Stimulated activated CD8-positive, alpha-beta memory T cell treated with anti-CD3 and anti-CD28 coated beads, Interleukin-7, amount 100 ng/mL, for 48 hours (primary cell): ENCODE data around the gene SUGCT.

ENCODE experiments used
- DNase-seq, 2 donors: peaks; one replicate each; pipeline ENCODE4 v3.0.0-alpha.2; 2020; ENCODE audit warnings: low read depth in 1 of 2; ENCODE audit errors: extremely low read depth in 1 of 2

The SUGCT gene

DNA sequence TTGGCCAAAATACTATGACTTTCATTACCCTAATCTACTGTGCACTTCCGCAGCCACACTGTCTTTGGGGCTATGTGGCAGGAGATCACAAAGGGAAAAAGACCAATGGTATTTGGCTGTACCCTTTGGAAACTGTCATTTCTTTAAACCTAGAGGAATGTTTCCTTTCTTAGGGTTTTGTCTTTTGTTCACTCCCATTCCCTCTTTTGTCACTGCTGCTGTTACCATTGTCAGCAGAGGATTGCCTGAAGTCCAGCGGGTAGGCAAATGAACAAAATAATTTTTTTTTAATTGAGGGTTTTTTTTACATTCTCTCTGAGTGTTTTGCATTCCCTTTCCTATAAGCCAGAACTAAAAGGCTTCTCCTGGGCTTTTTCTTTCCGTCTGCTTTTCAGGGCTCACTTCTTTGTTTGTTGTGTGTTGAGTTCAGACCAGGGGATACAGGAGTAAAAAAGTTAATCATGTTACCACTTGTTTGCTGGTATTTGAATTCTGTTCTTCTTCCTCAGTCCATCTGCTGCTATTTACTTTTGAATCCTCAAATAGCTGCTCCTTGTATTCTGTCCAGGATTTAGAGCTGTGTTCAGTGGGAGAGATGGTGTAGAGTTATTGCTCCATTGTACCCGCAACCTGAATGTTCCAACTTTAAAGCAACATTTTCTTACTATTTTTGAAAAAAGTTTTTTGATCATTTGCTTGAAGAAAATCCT is 374.6 kb downstream of the SUGCT start:
- DNase-seq, result no peak

DNA sequence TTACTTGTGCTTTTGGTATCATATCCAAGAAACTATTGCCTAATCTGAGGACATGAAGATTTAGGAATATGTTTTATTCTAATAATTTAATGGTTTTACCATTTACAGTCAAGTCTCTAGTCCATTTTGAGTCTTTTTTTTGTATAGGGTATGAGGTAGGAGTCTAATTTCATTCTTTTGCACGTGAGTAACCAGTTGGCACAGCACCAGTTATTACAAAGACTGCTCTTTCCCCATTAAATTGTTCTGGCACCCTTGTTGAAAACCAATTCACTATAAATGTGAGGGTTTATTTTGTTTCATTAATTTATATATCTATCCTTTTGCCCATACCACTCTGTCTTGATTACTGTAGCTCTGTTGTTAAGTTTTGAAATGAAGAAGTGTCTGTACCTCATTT is 381.6 kb downstream of the SUGCT start:
- no peak for DNase-seq

DNA sequence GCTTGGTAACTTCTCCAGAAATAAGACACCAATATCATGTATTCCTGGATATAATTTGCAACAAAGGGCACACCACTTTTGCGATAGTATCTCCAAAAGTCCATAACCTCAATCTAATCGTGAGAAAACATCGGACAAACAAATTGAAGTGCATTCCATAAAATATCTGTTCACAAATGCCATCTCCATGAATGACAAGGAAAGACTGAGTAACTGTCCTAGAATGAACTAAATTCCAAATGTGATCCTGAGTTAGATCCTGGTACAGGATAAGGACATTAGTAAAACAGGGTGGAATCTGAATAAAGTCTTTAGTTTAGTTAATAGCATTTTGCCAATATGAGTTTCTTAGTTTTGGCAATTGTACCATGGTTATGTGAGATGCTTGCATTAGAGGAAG is 384.2 kb downstream of the SUGCT start:
- no peak for DNase-seq

DNA sequence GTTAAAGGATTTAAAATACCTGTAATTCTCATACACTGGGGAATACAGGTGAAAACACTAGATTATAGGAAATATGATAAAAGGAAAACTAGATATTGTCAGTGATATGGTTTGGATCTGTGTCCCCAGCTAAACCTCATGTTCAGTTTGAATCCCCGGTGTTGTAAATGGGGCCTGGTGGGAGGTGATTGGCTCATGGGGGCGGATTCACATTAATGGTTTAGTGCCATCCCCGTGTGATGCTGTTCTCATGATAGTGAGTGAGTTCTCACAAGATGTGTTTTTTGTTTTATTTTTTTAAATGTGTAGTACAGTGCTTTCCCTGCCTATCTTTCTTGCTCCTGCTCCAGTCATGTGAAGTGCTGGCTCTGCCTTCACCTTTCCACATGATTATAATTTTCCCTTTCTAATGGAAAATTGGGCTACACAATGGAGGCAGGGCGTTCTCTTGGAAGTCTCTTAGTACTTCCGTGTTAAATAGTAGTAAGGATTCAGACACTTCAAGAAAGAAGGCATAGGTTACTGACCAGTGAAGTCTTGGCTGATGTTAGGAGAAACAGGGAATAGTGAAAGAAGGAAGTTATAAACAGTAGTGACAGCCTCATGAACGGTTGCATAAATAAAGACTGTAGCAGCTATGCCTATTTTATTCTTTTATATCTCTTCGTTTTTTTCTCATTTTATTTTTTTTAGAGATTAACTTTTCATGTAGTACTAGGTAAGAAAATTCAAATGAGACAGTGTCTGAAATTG is 386.4 kb downstream of the SUGCT start:
- DNase-seq, result no peak

DNA sequence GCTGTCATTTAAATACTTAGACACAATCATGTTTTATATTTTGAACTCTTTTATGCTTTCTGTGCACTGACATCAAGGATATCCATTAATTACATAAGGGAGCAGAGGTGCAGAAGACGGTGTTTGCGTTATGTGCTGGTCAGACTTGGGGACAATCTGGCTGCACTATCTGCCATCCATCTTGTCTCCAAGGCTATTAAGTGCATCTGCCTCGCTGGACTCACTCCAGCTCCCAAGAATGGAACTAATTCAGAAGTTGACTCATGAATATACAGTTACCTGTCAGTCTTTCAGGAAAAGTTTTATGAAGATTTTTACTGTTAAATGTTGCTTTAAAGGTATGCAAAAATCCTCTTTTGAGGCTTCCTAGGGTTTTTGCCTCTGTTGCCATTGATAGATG is 391.0 kb downstream of the SUGCT start:
- DNase-seq, result no peak

DNA sequence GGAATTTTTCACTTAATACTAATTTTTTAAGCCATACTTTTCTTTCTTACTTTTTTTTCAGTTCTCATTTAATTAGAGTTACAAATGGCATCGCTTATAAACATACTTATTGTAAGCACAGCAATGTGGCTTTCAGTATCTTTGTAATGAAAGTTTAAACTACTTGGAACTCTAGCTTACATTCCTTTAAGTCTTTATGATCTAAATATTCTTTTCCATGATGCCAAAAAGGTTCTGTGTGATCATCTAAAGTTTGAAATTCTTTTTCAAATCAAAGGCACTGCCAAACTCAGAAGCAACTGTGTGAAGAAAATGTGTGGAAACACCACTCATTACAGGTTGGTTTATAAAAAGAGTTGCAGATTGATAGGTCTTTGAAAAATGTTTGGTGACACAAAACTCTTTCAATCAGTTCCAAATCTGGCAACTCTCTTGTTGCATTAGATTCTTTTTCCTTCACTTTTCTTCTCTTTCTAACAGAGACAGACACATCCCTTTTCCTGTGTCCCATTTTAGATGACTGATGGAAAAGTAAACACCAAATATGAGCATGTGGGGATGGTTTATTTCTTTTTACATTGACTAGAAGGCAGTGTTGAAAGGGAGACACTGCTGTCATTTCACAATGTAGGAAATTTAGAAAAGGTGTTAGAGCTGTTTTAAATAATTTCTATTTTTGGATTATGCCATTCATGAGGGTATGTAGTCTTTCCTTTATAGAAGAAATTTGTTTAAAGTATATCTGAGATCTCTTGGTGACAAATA is 392.3 kb downstream of the SUGCT start:
- no peak for DNase-seq

DNA sequence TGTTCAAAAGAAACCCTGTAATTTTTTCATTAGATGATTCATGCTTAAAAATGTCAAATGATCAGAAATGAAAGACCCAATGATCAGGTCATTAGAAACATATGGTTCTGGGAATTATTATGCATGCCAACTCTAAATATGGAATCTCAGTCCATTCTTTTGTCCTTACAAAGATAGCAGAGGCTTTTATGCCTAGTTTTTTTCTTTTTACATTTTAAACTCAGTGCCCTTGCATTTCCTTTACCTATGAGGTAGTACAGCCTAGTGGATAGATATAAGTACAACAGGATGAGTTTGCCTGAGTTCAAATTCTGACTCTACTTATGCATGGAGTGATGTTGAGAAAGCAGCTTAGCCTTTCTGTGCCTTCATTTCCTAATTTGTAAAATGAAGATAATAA is 392.9 kb downstream of the SUGCT start:
- no peak for DNase-seq

DNA sequence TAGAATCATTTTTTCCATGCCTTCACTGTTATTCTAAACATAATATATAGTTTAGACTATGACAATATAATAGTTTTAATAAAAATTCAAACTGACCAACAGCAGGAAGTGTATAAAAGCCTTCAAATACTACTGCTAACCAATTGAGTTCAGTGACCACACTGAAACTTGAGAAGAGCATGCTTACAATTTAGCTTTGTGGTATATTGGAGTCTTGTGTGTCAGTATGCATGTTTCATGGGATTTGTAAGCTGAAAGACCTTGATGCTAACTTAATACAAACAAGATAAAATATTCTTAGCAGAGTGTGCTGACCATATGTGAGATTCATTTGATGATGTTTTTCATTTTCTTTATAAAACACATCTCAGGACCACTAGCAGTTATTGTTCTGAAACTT is 395.5 kb downstream of the SUGCT start:
- DNase-seq, result no peak

DNA sequence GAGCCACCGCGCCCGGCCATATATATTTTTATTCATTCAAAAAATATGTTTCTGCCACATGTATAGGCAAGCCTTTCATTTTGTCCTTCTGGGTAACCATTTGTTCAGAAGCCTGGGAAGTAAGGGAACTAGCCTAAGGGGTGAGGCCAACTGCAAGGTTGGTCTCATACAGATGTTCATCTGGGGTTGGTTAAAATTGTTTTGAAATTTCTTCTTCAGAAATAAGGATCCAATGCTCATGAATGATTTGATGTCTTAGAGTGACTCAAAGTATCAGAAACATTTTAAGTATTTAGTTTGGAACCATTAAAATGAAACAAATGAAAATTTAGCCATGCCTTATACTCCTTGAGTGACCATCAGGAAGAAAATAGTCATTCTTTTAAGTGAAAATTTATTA is 397.2 kb downstream of the SUGCT start:
- no peak for DNase-seq

DNA sequence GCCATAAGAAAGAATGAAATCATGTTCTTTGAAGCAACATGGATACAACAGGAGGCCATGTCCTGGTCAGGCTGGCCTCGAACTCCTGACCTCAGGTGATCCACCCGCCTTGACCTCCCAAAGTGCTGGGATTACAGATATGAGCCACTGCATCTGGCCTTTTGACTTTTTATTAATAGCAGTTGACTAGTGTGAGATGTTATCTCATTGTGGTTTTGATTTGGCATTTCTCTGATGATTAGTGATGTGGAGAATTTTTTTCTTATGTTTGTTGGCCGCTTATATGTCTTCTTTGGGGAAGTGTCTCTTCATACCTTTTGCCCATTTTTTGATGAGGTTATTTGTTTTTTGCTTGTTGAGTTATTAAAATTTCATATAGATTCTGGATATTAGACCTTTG is 400.9 kb downstream of the SUGCT start:
- DNase-seq, result no peak

DNA sequence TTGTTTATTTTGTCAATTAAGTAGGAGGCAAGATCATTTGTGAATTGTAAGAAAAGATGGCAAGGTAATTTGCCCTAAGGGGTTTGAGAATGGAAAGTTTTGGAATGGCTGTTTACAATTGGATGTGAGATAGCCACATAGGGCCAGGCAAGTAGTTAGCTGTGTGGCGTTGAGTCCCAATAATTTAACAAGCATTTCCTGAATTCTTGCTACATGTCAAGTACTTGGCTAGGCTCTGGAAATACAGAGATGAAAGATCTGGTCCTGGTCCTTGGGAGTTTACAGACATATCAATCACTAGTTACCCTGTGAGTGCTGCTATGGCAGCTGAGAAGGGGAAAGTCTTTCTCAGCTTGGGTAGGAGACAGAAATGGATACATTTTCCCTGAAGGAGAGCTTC is 401.6 kb downstream of the SUGCT start:
- DNase-seq, result no peak

DNA sequence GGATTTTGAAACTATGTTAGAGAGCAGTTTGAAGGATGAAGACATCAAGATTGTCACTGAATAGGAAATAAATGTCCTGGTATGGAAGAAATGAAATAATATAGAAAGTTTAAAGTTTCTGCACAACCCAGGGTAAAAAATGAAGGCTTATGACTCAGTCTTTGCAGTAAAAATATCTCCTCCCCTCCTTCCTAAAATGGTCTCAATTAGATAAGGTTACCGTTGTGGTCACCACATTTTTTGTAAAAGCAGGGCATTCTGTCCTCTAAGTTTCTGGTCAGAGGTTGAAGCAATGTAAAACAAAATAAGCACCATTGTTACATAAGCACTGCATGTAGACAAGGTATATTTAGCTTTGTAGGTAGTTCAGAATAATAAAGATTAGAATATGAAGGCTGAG is 403.5 kb downstream of the SUGCT start:
- no peak for DNase-seq

DNA sequence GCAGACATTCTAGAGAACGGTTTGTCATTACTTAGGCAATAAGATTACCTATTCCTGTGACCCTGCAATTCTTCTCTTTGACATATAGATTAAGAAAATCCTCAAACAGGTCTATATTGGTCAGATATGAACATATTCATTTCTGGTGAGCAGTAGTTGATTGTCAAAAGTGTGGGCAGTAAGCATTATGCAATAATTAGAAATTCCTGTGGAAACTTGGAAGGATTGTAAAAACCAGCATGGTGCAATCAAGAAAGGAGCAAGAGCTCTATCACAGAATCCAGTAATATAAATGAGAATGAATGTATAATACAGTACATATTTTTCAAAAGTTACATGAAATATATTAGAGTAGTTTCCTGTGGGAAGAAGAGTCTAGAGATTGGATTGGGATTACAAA is 406.5 kb downstream of the SUGCT start:
- no peak for DNase-seq

DNA sequence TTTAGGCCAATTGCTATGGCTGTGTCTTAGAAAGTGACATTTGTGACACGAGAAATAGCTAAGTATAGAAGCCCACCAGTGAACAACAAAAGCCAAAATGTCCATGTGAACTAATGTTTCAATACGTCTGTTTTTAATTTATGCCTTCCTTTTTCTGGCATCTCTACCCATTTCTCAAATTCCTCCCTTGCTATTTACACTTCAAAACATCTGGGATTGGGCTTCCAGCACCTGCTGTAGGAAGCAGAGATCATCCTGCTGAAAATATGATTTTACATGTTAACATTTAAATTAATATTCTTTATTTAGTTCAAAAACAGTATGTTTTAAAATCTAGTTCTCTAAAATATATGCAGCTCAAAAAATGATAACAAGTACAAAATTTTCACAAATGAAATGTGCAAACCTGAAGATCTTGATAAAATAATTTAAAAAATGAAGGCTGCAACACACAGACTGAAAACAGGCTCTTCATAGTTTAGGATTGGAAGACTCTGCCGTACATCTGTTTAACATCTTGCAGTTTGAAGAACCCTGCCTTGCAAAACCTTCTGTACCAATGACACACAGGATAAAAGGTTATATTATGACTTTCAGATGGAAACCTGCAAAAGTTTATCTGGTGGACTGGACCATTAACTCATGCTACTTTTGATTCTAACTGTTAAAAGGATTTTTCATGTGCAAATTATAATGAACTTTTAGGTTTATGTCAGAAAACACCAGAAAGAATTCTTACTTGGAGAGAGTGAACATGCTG is 408.4 kb downstream of the SUGCT start:
- no peak for DNase-seq

DNA sequence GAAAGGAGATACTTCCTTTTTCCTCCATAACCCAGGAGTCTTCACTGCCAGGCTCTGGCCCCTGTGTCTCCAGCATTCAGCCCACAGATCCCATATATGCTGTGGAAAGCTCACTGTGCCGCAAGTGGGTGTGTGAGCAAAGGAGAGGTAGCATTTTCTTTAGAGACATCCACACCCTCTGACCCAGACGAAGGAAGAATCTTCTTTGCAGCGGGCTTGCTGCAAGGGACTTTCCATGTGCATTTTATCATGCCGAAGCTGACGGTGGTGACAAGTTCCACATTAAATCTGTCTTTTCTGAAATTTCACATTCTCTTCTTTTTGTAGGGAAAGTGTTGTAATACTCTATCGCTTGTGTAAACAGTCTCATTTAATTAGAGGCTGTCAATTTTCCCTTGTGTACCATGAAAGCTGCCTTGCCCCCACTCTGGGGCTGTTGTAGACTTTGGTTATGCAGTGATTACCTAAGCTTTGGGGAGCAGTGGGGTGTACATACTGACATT is 409.5 kb downstream of the SUGCT start:
- no peak for DNase-seq

DNA sequence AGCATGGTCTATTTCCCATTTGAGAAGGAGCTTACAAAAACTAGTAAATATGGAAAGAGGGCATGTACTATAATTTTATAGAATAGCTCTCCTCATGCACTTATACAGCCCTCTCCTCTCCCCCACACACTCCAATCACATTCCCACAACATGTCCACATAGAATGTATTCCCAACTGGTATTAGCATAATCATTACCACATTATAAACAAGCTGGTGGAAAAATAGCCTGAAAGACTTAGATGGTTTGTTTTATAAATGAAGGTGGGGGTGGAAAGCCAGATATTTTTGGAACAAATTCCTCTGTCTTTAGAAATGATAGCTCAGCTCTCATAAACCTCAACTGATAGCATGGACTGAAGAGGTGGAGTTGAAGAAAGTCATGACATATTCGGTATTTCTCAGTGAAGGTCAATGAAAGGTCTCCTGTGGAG is 410.1 kb downstream of the SUGCT start:
- no peak for DNase-seq

DNA sequence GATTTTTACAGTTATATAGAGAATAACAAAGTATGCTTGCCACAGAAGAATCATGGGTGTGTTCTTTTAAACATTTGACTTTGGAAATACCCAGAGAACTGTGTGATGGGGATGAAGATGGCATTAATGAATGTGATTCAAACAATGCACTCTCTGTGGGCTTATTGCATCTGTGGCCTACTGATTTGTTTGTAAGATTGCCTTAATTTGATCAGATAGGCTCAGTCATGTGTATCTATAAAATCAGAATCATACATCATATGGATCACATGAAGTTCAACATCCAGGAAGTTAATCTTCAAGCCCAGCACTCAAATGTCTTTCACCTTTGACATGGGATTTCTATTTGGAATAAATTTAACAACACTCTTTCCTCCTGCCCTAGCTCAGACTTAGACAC is 410.9 kb downstream of the SUGCT start:
- no peak for DNase-seq

DNA sequence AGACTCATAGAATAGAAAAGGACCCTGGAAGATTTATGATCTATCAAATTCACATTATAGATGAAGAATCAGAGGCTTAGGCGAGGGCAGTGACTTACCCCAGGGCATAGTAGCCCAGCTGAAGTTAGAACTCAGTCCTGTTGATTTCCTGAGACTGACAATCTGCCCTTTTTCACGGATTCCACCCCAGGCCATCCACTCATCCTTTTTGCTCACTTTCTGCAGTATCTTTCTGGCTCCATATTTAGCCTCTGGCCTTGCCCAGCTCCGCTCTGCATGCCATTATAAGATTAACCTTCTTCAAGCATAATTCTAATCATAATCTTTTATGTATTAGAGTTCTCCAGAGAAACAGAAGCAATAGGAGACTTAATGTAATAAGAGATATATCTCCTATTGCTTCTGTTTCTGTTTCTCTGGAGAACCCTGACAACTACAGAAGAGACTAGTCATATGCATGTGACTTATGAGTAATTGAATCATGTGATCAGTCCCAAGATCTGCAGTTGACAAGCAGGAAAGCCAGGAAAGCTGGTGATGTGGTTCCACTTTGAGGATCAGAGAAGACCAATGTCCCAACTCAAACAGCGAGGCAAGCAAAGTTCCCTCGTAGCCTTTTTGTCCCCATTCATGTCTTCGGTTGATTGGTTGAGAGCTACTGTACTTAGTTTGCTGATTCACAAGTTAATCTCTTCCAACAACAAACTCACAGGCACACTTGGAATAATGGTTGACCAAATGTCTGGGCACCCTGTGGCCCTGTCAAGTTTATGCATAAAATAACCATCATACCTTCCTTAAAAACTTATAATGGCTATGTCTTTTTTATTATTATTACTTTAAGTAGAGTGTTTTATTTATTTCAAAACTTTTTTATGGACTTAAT is 412.1 kb downstream of the SUGCT start:
- no peak for DNase-seq

DNA sequence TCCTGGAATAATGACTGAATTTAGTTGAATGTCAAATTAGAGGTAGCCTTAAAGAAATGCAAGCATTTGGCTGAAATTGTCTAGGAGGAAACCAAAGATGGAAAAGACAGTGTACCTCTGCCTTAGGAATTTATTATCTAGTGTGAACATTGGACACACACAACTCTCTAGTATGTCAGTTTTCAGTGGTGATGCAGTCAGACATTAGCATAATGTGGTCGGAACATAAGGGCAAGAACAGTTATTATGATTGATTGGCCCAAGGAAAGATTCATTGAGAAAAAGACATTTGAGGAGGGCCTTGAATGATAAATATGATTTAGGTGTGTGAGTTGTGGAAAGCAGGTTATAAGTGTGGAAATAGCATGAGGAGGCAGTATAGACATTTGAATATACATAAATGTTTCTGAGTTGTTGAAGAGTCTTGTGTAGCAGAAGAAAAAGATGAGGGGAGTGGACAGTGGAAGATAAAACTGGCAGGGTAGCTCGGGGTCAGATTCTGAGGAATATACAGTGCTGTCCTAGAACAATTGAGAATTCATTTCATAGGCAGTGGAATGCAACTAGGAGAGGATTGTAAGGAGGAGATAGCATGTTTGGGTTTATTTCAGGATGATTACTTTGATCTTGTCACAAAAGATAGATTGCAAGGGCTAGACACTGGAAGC is 414.7 kb downstream of the SUGCT start:
- DNase-seq, result no peak
